CD4-positive, alpha-beta T cell treated with Interleukin-2 at 100 ng/mL for 4 hours (primary cell): ENCODE results near the gene CFAP97D2.

Experiments used
- DNase-seq: peaks from one replicate; pipeline ENCODE4 v3.0.0-alpha.2; 2020; ENCODE audit warnings: low spot score

CFAP97D2 gene

GRCh38 chr13:114269281-114269770, 90.3 kb downstream of the CFAP97D2 start:
- no peak for DNase-seq
